Stimulated activated CD4-positive, alpha-beta T cell treated with anti-CD3 and anti-CD28 coated beads, Interleukin-1b, Interleukin-23, amount 100 ng/mL, for 48 hours (primary cell): Measurements from ENCODE around the gene NTRK3.
"Not testable (repeated sequence)": the region's sequence is repeated elsewhere in the genome, so short reads cannot be mapped to it uniquely, and the experiment has no call there.

Source experiments
- DNase-seq: peaks from one replicate; pipeline ENCODE4 v3.0.0-alpha.2; 2020

Gene NTRK3

DNA sequence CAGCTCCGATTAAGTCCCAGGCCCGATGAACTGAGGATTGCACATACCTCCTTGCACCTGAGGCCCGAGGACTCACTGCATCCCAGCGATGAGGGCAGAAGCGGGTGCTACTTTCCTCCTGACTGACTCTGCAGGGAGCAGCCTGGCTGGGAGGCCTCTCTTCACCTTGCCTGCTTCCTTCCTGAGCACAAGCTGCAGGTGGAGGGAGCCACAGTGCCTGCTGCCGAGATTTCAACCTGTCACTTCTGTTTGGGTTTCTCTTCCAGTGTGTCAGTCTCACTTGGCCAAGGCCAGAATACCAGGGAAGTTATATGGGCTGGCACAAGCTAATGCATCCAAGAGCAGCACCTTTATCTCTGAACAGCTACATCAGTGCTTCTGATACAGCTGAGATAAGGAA, 185.4 kb downstream of the NTRK3 start:
- no peak for DNase-seq

GRCh38 chr15:88069561-88069960, 187.0 kb downstream of the NTRK3 start:
- no peak for DNase-seq

DNA sequence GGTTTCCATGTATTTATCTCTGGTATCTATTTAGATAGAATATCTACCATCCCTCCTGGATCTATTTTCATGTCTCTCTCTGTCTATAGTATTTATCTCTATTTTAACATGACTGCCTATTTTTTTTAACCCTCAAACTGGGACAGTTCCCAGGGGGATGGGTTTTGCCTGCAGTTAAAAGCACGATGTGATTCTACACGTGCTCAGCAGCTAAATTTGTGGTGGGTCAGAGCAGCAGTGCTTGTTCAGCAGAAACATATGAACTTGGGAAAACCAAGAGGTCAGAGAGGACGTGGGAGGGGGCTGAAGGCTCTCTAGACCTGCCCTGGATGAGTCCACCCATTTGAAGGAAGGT, 189.2 kb downstream of the NTRK3 start:
- no peak for DNase-seq

DNA sequence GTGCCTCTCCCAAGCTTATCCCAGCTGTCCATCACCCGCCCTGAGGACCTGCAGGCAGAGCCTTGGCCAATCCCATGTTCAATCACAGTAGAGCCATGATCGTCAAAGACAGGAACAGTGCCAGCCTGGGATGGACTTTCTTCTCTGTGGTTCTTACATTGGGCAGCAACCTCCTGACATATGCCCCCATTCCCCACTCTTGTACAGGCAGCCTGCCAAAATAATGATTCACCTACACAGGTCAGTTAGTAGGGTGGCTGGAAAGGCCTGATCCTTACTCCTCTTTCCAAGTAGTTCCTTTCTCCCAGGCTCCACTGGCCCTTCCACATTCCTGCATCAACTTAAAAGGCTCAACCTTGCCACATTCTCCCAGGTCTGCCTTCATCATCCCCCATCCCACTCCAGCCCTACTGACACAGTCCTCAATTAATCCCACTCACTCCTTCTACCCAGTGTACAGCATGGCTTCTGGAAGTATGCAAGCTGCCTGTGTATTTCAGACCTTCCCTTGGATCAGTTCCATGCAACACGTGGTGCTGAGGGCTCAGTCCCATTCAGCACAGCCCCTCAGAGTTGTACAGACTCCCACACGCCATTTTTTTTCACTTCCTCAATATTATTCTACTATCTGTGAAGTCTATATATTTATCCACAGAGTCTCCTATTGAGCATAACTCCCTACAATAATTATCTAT, 189.8 kb downstream of the NTRK3 start:
- DNase-seq, result no peak

GRCh38 chr15:88061452-88061851, 195.1 kb downstream of the NTRK3 start:
- DNase-seq, result no peak

DNA sequence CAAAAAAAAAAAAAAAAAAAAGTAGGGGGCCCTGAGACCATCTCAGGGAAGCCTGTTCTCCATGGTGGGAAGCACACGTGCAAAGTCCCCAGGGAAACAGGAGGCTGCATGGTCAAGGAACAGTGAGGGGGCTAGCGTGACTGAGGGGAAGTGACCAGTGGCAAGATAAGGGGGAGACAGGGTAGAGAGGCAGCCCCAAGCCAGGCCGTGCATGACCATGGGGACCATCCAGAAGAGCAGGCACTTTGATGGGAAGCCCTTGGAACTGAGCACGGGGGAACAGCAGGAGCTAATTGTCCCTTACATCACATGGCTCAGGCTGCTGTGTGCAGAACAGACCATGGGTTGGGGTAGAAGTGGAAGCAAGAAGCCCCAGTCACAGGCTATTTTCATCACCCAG, 196.2 kb downstream of the NTRK3 start:
- no peak for DNase-seq

GRCh38 chr15:88057836-88058235, 198.7 kb downstream of the NTRK3 start:
- no peak for DNase-seq

DNA sequence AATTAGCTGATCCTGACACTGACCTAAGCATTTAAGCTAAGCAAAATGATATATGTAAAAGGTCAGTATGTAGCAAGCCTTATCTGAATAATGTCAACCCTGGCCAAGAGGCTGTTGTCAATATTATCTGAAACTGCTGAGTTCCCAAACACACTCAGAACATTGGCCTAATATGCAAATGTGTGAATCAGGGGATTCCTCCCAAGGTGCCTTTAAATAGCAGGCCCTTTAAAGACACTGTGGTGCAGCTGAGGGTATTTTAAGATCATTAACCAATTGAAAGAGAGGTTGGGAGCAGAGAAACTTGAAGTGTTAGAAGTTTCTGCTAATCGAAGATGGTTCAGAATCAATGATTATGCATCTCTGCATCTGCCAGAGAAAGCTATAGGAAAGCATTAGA, 207.0 kb downstream of the NTRK3 start:
- DNase-seq, result no peak

- DNase-seq, result no peak
These were observed 207.8 kb downstream of the NTRK3 start for GRCh38 chr15:88048755-88049154.

GRCh38 chr15:88048237-88048636, 208.3 kb downstream of the NTRK3 start:
- no peak for DNase-seq

GRCh38 chr15:88046576-88047129, 209.9 kb downstream of the NTRK3 start:
- DNase-seq, result no peak

- no peak for DNase-seq
These were observed 213.1 kb downstream of the NTRK3 start for GRCh38 chr15:88043396-88043795.

DNA sequence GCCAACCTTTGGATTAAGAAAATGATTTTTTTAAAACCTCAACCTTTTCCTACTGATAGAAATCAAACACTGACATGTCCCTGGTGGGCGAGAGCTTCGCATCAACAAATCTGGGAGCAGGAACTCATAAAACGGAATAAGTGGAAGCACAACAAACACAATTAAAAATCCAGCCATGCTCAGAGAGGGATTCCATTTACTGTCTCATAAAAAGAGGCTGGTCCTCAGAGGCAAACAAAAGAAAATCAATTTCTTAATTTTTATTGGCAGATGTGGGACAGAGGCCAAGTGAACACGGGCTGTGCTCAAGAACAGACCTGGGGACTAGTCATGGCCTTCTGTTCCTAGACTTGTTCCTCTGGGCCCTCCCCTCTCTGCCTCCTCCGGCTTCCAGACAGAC, 214.5 kb downstream of the NTRK3 start:
- no peak for DNase-seq

GRCh38 chr15:88040516-88040915, 216.0 kb downstream of the NTRK3 start:
- DNase-seq, result no peak

DNA sequence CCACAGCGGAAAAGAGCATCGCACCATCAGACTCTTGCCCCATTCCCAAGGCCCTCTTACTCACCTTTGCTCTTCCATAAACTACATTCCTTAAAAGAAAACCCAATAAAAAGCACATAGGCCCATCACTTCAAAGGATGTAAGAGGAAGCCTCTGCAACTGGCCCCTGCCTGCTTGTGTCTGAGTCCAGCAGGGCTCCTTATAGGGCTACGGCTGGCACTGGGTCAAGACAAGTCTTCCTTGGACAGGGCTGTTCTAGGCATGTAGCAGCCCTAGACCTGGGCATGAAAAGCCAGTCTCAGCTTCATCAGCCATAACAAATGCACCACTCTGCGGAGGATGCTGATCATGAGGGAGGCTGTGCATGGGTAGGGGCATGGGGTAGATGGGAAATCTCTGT, 218.3 kb downstream of the NTRK3 start:
- no peak for DNase-seq

DNA sequence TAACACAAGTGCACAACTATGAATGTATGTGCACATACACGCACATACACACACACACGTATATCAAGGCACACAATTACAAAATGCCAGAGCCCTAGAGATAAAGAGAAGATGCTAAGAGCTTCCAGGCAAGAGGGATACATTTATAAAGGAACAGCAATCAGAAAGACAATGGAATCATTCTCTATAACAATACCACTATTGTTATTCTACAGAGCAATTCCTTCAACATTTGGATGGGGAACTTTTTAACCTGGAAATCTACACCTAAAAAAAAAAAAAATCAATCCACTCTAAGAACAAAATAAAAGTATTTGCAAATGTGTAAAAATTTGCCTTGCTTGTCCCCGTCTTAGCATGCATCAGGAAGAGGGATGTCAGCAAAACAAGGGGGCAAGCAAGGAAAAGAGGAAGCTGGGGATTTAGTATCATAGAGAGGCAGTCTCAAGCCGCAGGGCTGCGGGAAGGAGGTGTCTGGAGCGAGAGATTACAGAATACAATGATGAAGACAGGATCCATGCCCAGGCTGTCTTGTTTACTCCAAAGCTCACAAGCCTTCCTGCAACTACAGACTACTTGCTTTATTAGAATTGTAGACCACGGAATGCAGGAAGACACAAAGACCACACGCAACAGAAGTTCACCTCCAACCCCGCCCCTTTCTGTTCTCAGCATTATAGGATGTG, 220.2 kb downstream of the NTRK3 start:
- DNase-seq, result no peak

GRCh38 chr15:88035381-88035780, 221.2 kb downstream of the NTRK3 start:
- DNase-seq, result no peak

- DNase-seq, result not testable (repeated sequence)
These were observed 223.1 kb downstream of the NTRK3 start for GRCh38 chr15:88033421-88033820.

- DNase-seq, result no peak
These were observed 223.8 kb downstream of the NTRK3 start for GRCh38 chr15:88032787-88033186.

GRCh38 chr15:88031461-88031860, 225.1 kb downstream of the NTRK3 start:
- no peak for DNase-seq

DNA sequence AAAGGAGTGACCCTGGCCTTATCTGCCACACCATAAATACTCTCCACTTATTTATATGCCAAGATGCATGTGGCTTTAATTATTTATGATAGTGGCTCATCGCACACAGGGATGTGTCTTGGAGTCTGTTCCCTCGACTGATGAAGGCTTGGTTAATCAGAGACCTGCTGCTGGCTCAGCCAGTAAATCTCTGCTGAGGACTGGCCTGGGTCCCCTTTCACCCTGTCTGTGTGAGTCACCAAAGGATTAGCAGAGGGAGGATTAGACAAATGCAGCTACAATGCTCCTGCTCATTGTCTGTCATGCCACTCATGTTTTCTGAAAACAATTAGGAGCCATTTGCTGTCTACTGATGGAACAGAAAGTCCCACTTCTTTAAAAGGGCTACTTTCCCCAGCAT, 226.8 kb downstream of the NTRK3 start:
- no peak for DNase-seq

DNA sequence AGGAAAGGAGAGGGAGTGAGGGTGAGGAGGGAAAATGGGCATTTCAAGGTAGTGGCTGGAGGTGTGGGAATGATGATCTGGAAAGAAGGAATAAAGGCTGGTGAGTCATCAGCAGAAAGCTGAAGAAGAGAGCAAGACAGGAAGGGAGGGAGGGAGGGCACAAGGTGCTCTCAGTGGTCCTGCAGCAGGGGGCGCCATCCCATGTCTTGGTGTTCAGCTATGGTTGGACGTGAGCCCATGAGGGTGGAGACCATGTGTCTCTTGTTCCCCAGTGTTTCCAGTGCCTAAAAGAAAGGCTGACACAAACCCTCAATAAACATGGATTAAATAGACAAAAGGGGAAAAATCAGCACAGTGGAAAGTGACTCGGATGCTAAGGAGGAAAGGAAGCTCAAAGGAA, 228.5 kb downstream of the NTRK3 start:
- no peak for DNase-seq

GRCh38 chr15:88023914-88024313, 232.6 kb downstream of the NTRK3 start:
- no peak for DNase-seq

DNA sequence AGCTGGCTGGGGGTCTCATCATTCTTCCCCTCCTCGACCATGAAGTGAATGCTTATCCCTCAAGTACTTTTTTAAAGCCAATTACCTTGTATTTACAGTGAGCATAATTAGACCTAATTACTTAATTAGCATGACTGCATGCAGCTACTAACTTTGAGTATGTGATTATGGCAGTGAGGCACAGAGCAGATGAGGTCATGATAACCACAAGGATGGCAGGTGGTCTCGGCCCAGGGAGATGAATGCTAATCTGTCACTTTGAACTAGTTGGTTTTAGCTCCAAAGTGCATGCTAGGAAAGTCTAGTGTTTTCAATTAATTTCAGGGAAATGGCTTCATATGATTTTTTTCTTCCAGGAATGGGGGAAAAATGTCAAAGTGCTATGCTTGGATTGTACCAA, 233.8 kb downstream of the NTRK3 start:
- no peak for DNase-seq

- DNase-seq, result no peak
These were observed 234.9 kb downstream of the NTRK3 start for GRCh38 chr15:88021601-88022000.
